ENCODE results near the gene MSS51. TPM values are rescaled to one million over a fixed set of nuclear protein-coding genes. Genes with fewer than 3 reads are reported as not detected.

MSS51 gene
- total and polyA plus RNA-seq, 2 donors (not counting 3 experiments of a cell fraction or from before 2014, with no cell fraction given): 1.8 to 3.5 TPM

GRCh38 chr10:73405556-73405955 lies 27.8 kb downstream of the MSS51 start:
- TF ChIP-seq MYC (IDR thresholded peaks at IDR 0.05; ENCODE audit: low read depth, low read length): no peak
- no peak for TF ChIP-seq POLR2AphosphoS5 (IDR thresholded peaks at IDR 0.05; ENCODE audit: insufficient read depth, low read depth, low read length)
- no peak for TF ChIP-seq CTCF (IDR thresholded peaks at IDR 0.05; ENCODE audit: extremely low read depth in 1 of 2, insufficient read depth in 1 of 2, low read depth in 1 of 2, low read length in 2 of 2)
- TF ChIP-seq GATA2 (IDR thresholded peaks at IDR 0.05; ENCODE audit: insufficient read depth, insufficient read length, low read depth, low read length): no peak
- TF ChIP-seq EZH2 (IDR thresholded peaks at IDR 0.05; ENCODE audit: borderline replicate concordance, low read depth, low read length, severe bottlenecking): no peak
- TF ChIP-seq, protein P1, sequence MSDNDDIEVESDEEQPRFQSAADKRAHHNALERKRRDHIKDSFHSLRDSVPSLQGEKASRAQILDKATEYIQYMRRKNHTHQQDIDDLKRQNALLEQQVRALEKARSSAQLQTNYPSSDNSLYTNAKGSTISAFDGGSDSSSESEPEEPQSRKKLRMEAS (IDR thresholded peaks at IDR 0.05; ENCODE audit: insufficient read depth, insufficient read length): no peak
- TF ChIP-seq FOS (IDR thresholded peaks at IDR 0.05; ENCODE audit: borderline replicate concordance, insufficient read depth, low read length): no peak
- no peak for TF ChIP-seq JUN (IDR thresholded peaks at IDR 0.05; ENCODE audit: borderline replicate concordance, insufficient read depth, insufficient read length, low read depth)
- no peak for TF ChIP-seq POLR2A (IDR thresholded peaks at IDR 0.05; ENCODE audit: low read depth, low read length)

More at GRCh38 chr10:73405556-73405955, 27.8 kb downstream of the MSS51 start:
- Histone ChIP-seq H3K4me2 (ENCODE audit: insufficient read depth, low read length) (no peak overlapping the region), H3K36me3 (ENCODE audit: control insufficient read depth in 2 of 2, extremely low read depth in 1 of 2, insufficient read depth in 2 of 2, low read length in 2 of 2) (no peaks in the 10 kb centered on the region), H3K4me1 (ENCODE audit: control insufficient read depth, extremely low read depth, insufficient read depth, low read length) (no peaks in the 10 kb centered on the region), H3K27ac (ENCODE audit: insufficient read depth, low read depth, low read length) (no peak overlapping the region), H3K9me1 (replicated peaks; ENCODE audit: control insufficient read depth, extremely low read depth, insufficient read depth, low read length) (no peaks in the 10 kb centered on the region), H3K9ac (replicated peaks; ENCODE audit: extremely low read depth, insufficient read depth, low read length) (no peak overlapping the region), H2AFZ (ENCODE audit: low read depth, low read length) (no peak overlapping the region), H3K27me3 (ENCODE audit: control insufficient read depth in 2 of 2, insufficient read depth in 2 of 2, low read length in 2 of 2) (no peaks in the 10 kb centered on the region), H3K4me3 (replicated peaks in 1 of 3; ENCODE audit: insufficient read depth in 1 of 3, low read depth in 1 of 3, low read length in 3 of 3) (no peak overlapping the region), H3K79me2 (ENCODE audit: control insufficient read depth, insufficient read depth, low read length) (peaks cover 82% of the 10 kb centered on the region), H4K20me1 (replicated peaks; ENCODE audit: control insufficient read depth, extremely low read depth, insufficient read depth, low read length) (peaks cover 16% of the 10 kb centered on the region), H3K9me3 (replicated peaks; ENCODE audit: control insufficient read depth, insufficient read depth, low read length) (no peaks in the 10 kb centered on the region)
- FAIRE-seq: no peak
- intact Hi-C loops (cut with micrococcal nuclease) (no loop called here), dilution Hi-C loops (cut with MboI; ENCODE audit: extremely low pct_ligation_motif_present, low sequenced_read_pairs) (no loop called here)
- POLR2A ChIA-PET: no interaction called here
- BruUV-seq (replicated peaks): no TSS peak
- DNase-seq (ENCODE audit: low read depth, low spot score): no peak
- CTCF ChIA-PET: no interaction called here
